Measurements from ENCODE around the gene LDLRAD3.

DNA sequence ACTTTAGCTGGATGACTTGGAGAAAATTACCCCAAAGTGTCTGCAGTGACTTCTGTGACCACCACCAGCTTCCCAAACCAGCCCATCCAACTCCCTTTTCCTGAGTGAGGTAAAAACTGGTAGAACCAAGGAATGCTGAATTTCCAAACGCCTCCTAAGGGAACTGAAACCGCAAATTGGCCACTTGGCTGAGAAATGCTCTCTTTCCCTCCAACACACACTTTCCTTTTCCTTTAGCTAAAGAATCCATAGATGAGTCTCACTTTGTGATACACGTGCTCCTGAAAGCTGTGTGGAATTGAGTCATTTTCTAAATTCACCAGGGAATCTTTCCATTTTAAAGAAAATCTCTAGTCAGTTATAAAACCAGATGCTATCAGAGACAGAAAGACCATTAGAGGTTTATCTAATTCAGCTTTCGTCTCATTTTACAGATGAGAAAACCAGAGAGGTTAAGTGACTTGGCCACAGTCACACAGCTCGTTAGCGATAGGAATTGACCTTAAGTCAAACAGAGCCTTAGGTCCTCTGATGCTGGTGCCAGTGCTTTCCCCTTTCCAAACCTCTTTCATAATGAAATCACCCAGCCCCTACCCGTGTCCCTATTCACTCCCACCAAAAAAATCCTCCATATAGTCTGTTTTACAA lies 208.2 kb downstream of the LDLRAD3 start:
- TF ChIP-seq, protein P1, sequence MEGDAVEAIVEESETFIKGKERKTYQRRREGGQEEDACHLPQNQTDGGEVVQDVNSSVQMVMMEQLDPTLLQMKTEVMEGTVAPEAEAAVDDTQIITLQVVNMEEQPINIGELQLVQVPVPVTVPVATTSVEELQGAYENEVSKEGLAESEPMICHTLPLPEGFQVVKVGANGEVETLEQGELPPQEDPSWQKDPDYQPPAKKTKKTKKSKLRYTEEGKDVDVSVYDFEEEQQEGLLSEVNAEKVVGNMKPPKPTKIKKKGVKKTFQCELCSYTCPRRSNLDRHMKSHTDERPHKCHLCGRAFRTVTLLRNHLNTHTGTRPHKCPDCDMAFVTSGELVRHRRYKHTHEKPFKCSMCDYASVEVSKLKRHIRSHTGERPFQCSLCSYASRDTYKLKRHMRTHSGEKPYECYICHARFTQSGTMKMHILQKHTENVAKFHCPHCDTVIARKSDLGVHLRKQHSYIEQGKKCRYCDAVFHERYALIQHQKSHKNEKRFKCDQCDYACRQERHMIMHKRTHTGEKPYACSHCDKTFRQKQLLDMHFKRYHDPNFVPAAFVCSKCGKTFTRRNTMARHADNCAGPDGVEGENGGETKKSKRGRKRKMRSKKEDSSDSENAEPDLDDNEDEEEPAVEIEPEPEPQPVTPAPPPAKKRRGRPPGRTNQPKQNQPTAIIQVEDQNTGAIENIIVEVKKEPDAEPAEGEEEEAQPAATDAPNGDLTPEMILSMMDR (IDR thresholded peaks at IDR 0.05 in 2 of 3, conservative IDR thresholded peaks at IDR 0.05 in 1 of 3; ENCODE audit: borderline replicate concordance in 1 of 3, insufficient read depth in 1 of 3, low read depth in 2 of 3, low read length in 2 of 3), result no peak
- no peak for TF ChIP-seq SIN3A (IDR thresholded peaks at IDR 0.05; ENCODE audit: low read depth)
